Heart right ventricle (tissue), 16 donors: ENCODE measurements around the gene PANX1. TPM values are rescaled to one million over a fixed set of nuclear protein-coding genes. Genes with fewer than 3 reads are reported as not detected.

Source experiments
- ATAC-seq, 8 donors: fragments of 200-7000 bp; cut with Tn5 transposase; one replicate each; pipeline ENCODE4 v1.9.1; 2020; ENCODE audit warnings: mild to moderate bottlenecking in 8 of 8, moderate library complexity in 8 of 8, moderate number of reproducible peaks in 1 of 8
- DNase-seq, 2 donors: peaks; one replicate each; pipeline ENCODE4 v3.0.0-alpha.2; 2020
- H3K27ac ChIP-seq, 10 donors: fragments of 200-600 bp; sonication (generic) in 2 of 10; one replicate each; pipeline versions ENCODE4 v1.5.0 to v1.8.0; 2020 to 2022; ENCODE audit warnings: mild to moderate bottlenecking in 3 of 10
- H3K27me3 ChIP-seq, 7 donors: fragments of 200-600 bp; one replicate each; pipeline ENCODE4 v1.8.0; 2021 to 2022; ENCODE audit warnings: mild to moderate bottlenecking in 2 of 7
- H3K36me3 ChIP-seq, 9 donors: fragments of 200-600 bp; sonication (generic) in 1 of 9; one replicate each; pipeline versions ENCODE4 v1.5.0 to v1.8.0; 2020 to 2022; ENCODE audit warnings: mild to moderate bottlenecking in 2 of 9
- H3K4me1 ChIP-seq, 9 donors: fragments of 200-600 bp; sonication (generic) in 1 of 9; one replicate each; pipeline versions ENCODE4 v1.5.0 to v1.8.0; 2020 to 2022; ENCODE audit warnings: mild to moderate bottlenecking in 4 of 9
- H3K4me3 ChIP-seq, 10 donors: fragments of 200-600 bp; sonication (generic) in 2 of 10; one replicate each; pipeline versions ENCODE4 v1.5.0 to v1.8.0; 2020 to 2022; ENCODE audit warnings: mild to moderate bottlenecking in 7 of 10, moderate library complexity in 2 of 10
- H3K9me3 ChIP-seq, 11 donors: fragments of 200-600 bp in 10 of 11; sonication (generic) in 2 of 11; one replicate each; pipeline versions ENCODE4 v1.5.0 to v1.8.0; 2013 to 2022; ENCODE audit warnings: mild to moderate bottlenecking in 2 of 11, control low read depth in 1 of 11, moderate library complexity in 1 of 11
- CTCF ChIP-seq, 9 donors: fragments of 200-600 bp; sonication (generic) in 2 of 9; IDR thresholded peaks; one replicate each; pipeline versions ENCODE4 v1.5.0 to v1.8.0; 2021 to 2022; ENCODE audit warnings: antibody characterized with exemption in 9 of 9, mild to moderate bottlenecking in 5 of 9, moderate library complexity in 1 of 9
- whole genome bisulfite sequencing, 2 donors: extraction: QIAGEN DNeasy Blood & Tissue Kit; methylation state at CpG; one replicate each; pipeline ENCODE4 v1.1.7; 2013; ENCODE audit warnings: inconsistent platforms in 1 of 2; 5-methylcytosine and 5-hydroxymethylcytosine counted together
- intact Hi-C, 10 donors: fragments of 100-400 bp; cut with DNase I; formaldehyde crosslinking; loops; one replicate each; pipeline versions ENCODE4 v1.11.1 to v1.14.2; 2022
- polyA plus RNA-seq, 2 donors: library from polyadenylated mRNA; stranded (reverse); fragments of 200-250 nt; gene quantifications; one replicate each; pipeline ENCODE4 v1.2.3, GENCODE V29; 2013
- total RNA-seq, 10 donors: library from RNA; stranded (reverse); fragmentation: NEBNext Ultra II Directional in 3 of 10; extraction: Animal tissue kit (Norgen Biotek cat#: 25700) in 3 of 10; gene quantifications; one replicate each; pipeline versions ENCODE4 v1.2.1 to v1.2.4, GENCODE V29; 2021 to 2023
- donor health status: Arrhythmogenic right ventricular cardiomyopathy.
- donor health status: ischemic (EF 13 %, LVEDD 7.1; RV severe dilation, severe dysfunction).
- donor health status: healthy with polysubstance abuse.
- donor health status: DM: no; HTN: yes; CAD: no.
- donor health status: DM: no; HTN: no; CAD: no.
- donor health status: ischemic (EF 25% LVEDD 6.9; RV normal size, moderate dysfunction).
- donor health status: ischemic (EF 25% LVEDD 5.7; RV mildly dilated, moderate dysfunction).
- donor health status: healthy.
- donor health status: DM: yes; HTN: yes; CAD: no.
- donor health status: Ischemic cardiomyopathy.
- donor health status: ischemic (EF 35%, LVEDD 5.7; RV mildly dilated, moderate dysfunction).
- donor health status: nonischemic (EF 11% LVEDD 7.7; RV severe dilation, severe dysfunction).
- donor health status: DM: yes; HTN: yes; CAD: no.
- donor health status: PGD.
- donor health status: ischemic (EF 29% LVEDD 5.4; RV normal size, mild dysfunction).
- donor health status: nonischemic (EF 23%, LVEDD 6.1; RV moderate dilation, normal function).

The PANX1 gene
- total and polyA plus RNA-seq, 12 donors: 4.4 to 42.4 (median 19.3) TPM

- H3K4me1 ChIP-seq: no peaks in the 10 kb centered on the region
- H3K27me3 ChIP-seq: no peaks in the 10 kb centered on the region
- H3K36me3 ChIP-seq: no peaks in the 10 kb centered on the region
- TF ChIP-seq CTCF (IDR thresholded peaks at IDR 0.05): no peak
- intact Hi-C loops: no loop called here
- ATAC-seq: no peak
- H3K27ac ChIP-seq: no peak overlapping the region
- no peak overlapping the region for H3K4me3 ChIP-seq
- peaks cover 0 to 14% (median 0%) of the 10 kb centered on the region in 11 donors for H3K9me3 ChIP-seq
- DNase-seq: no peak
These were observed 23.9 kb upstream of the PANX1 start for GRCh38 chr11:94104734-94105133.

- H3K9me3 ChIP-seq: peaks cover 0 to 14% (median 0%) of the 10 kb centered on the region in 11 donors
- 76 to 91% methylated on average over 4 of the region's 4 CpGs for WGBS, 2 donors
- intact Hi-C loops: loop anchor here in 1 of 10 donors (2.0 kb wide), 1 partner anchor 22 kb away; the partner anchor contains the start of gene PANX1
- peaks cover 0 to 7% (median 0%) of the 10 kb centered on the region in 9 donors for H3K4me1 ChIP-seq
- no peaks in the 10 kb centered on the region for H3K36me3 ChIP-seq
- H3K4me3 ChIP-seq: no peak overlapping the region
- no peaks in the 10 kb centered on the region for H3K27me3 ChIP-seq
- DNase-seq: peak in 1 of 2 donors; percentile 36
- ATAC-seq: peak; percentile 80 to 99 (median 96)
- TF ChIP-seq CTCF (IDR thresholded peaks at IDR 0.05): no peak
- peak overlapping the region in 9 of 10 donors; percentile 46 to 67 (median 60) for H3K27ac ChIP-seq
These were observed 21.9 kb upstream of the PANX1 start for GRCh38 chr11:94106716-94107115.

GRCh38 chr11:94107363-94107762 is 21.3 kb upstream of the PANX1 start:
- H3K27ac ChIP-seq: no peak overlapping the region
- no peak for TF ChIP-seq CTCF (IDR thresholded peaks at IDR 0.05)
- ATAC-seq (no peak), DNase-seq (no peak)
- H3K9me3 ChIP-seq: peaks cover 0 to 14% (median 0%) of the 10 kb centered on the region in 11 donors
- no peak overlapping the region for H3K4me3 ChIP-seq
- WGBS, 2 donors: 90 to 92% methylated on average over 1 of the region's 1 CpG
- H3K4me1 ChIP-seq: peaks cover 0 to 14% (median 0%) of the 10 kb centered on the region in 9 donors
- H3K27me3 ChIP-seq: no peaks in the 10 kb centered on the region
- intact Hi-C loops: loop anchor here in 1 of 10 donors (2.0 kb wide), 1 partner anchor 21 kb away; the partner anchor contains the start of gene PANX1
- H3K36me3 ChIP-seq: no peaks in the 10 kb centered on the region

GRCh38 chr11:94111241-94111640 is 17.4 kb upstream of the PANX1 start:
- TF ChIP-seq CTCF (IDR thresholded peaks at IDR 0.05): no peak
- peaks cover 0 to 22% (median 0%) of the 10 kb centered on the region in 9 donors for H3K4me1 ChIP-seq
- no peaks in the 10 kb centered on the region for H3K27me3 ChIP-seq
- ATAC-seq (peak in 1 of 8 donors; percentile 6), DNase-seq (no peak)
- H3K36me3 ChIP-seq: no peaks in the 10 kb centered on the region
- 64 to 75% methylated on average over 3 of the region's 3 CpGs for WGBS, 2 donors
- intact Hi-C loops: no loop called here
- H3K27ac ChIP-seq: peak overlapping the region in 4 of 10 donors; percentile 51 to 61 (median 52)
- H3K9me3 ChIP-seq: peaks cover 0 to 14% (median 0%) of the 10 kb centered on the region in 11 donors
- no peak overlapping the region for H3K4me3 ChIP-seq
